ENCODE results near the gene PUM2.

GRCh38 chr2:20249170-20249569 is 101.5 kb downstream of the PUM2 start:
- TF ChIP-seq EZH2 (IDR thresholded peaks at IDR 0.05) = no peak
- TF ChIP-seq POLR2AphosphoS5 (IDR thresholded peaks at IDR 0.05; ENCODE audit: borderline replicate concordance, low read depth, low read length) = no peak
